BJ (cell line): ENCODE data around the gene CCL27. TPM values are rescaled to one million over a fixed set of nuclear protein-coding genes. Genes with fewer than 3 reads are reported as not detected.

Experiments used
- CTCF ChIA-PET: fragments of 350-600 bp; formaldehyde crosslinking; extraction: SDS; loops from one replicate; lab custom pipeline; 2021; ENCODE audit warnings: antibody characterized with exemption, inconsistent platforms; lab: Yijun Ruan, JAX
- POLR2A ChIA-PET: fragments of 300-600 bp; sonication (Branson Sonifier 250); formaldehyde crosslinking; extraction: SDS; loops from one replicate; lab custom pipeline; 2021; ENCODE audit warnings: antibody characterized with exemption; lab: Charles Lee
- DNase-seq: peaks from one replicate; pipeline ENCODE4 v3.0.0-alpha.2; 2011; ENCODE audit warnings: low read depth
- H3K27me3 ChIP-seq: 2 replicates; pipeline ENCODE4 v1.6.0; 2011; ENCODE audit warnings: low read length; ENCODE audit not compliant: control insufficient read depth, insufficient read depth
- H3K36me3 ChIP-seq: 2 replicates; pipeline ENCODE4 v1.5.1; 2011; ENCODE audit warnings: low read length; ENCODE audit not compliant: control insufficient read depth, insufficient read depth
- H3K4me3 ChIP-seq: 2 replicates; pipeline ENCODE4 v1.5.1; 2011; ENCODE audit warnings: low read depth, mild to moderate bottlenecking, control low read depth, low read length
- CTCF ChIP-seq: IDR thresholded peaks from 2 replicates; pipeline ENCODE4 v1.5.1; 2011; ENCODE audit warnings: low read depth, mild to moderate bottlenecking, control low read depth, inconsistent platforms, low read length, moderate library complexity; ENCODE audit not compliant: insufficient read depth
- polyA plus RNA-seq: library from polyadenylated mRNA; depleted of rRNA; stranded (reverse); fragments of >200 nt; gene quantifications from 2 replicates; pipeline ENCODE4 v1.2.3, GENCODE V29; 2011

Gene CCL27
- polyA plus RNA-seq, 1 experiment, result 0.12 TPM

DNA sequence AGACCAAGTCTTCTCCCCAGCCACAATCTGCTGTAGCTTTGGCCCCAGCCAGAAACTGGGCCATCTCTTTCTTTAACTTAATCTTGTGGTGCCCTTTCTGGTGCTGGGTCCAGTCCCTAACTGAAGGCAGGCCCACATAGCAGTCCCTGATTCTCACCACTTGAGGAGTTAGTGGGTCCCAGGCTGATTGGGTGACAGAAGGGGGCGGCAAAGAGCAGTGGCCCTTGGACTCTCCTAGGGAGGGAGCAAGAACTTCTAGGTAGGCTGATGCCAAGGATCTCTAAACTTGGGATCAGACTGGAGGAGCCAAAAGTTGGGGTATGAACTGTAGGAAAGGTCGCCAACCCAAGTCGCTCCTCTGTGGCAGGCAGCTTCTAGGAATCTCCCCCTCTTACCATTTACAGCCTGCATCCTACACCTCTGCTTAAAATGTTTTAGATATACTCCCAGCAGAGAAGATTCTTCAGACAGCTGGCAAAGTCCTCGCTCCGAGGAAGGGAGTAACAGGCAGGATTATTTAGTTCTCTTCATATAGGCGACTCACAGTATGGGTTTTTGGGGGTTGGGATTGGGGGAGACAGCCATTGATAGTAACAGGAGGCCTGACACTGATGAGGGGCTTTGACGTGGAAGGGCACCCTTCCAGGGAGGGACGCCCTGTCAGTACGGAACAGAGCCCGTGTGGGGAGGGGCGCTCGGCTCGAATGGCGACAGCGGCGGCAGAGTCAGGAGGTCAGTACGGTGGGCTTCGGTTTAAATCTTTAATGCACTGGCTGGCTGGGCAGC lies 2.0 kb upstream of the CCL27 start:
- Histone ChIP-seq H3K27me3 (no peaks in the 10 kb centered on the region), H3K36me3 (peaks cover 8% of the 10 kb centered on the region), H3K4me3 (peak overlapping the region; percentile 93)
- peak; percentile 100 for TF ChIP-seq CTCF
- no peak for DNase-seq
- POLR2A ChIA-PET, result interaction anchor here (1.2 kb wide), 1 partner anchor 11 kb away, joined by 6 read pairs; no protein-coding TSS in a partner anchor
- CTCF ChIA-PET, result interaction anchor here (0.7 to 3.0 kb wide), 20 partner anchors 10 to 947 kb away, joined by 3 to 42 read pairs (median 5); partner anchors contain the start of genes GALT, IL11RA and SIGMAR1

DNA sequence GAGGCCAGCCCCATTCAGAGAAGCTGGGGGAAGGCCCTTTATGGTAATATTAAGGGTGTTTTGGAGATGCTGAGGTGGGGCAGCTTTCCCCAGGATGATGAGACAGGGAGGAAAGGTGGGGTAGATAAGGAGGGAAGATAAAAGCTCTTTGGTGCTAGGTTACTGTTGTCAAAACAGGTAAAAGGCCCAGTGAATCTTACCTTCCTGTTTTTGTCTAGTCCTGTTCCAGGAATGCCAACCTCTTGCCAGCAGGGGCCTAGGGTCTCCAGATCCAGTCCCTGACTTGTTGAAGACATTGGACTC lies 797 bp upstream of the CCL27 start:
- no peak for DNase-seq
- Histone ChIP-seq H3K36me3 (peaks cover 7% of the 10 kb centered on the region), H3K27me3 (no peaks in the 10 kb centered on the region), H3K4me3 (no peak overlapping the region)
- ChIA-PET POLR2A (no interaction called here), CTCF (interaction anchor here (0.8 to 3.0 kb wide), 13 partner anchors 8 to 46 kb away, joined by 3 to 42 read pairs (median 5); partner anchors contain the start of genes GALT, IL11RA and SIGMAR1)
- TF ChIP-seq CTCF, result no peak

DNA sequence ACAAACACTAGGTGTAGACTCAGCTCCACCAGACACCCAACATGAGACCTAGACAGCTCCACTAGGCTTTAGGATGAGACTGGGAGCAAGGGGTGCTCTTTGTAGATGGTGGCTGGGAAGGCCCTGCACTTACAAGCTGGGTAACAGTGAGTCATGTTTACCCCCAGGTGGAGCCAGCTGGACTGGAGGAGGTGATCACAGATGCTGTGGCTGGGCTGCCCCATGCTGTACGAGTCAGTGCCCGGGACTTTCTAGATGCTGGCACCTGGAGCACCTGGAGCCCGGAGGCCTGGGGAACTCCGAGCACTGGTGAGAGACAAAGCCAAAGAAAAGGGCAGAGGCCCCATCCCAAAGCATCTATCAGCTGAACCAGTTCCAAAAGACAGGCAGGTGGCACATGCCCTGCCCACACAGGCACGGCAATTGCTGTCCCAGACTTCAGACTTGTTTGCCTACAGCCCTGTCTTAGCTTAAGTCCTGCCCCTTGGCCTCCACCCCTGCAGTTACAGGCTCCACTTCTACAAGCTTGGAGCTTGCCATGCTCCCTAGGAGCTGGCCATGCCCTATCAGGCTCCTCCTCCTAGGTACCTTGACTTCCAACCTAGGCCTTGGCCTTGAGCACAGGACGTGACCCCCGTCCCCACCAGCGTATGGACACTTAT lies 2.7 kb downstream of the CCL27 start:
- Histone ChIP-seq H3K4me3 (no peak overlapping the region), H3K36me3 (peaks cover 4% of the 10 kb centered on the region), H3K27me3 (no peaks in the 10 kb centered on the region)
- no peak for TF ChIP-seq CTCF
- CTCF ChIA-PET, result interaction anchor here (1.0 to 3.4 kb wide), 5 partner anchors 12 to 43 kb away, joined by 3 to 9 read pairs (median 4); partner anchors contain the start of gene GALT
- DNase-seq, result no peak
- POLR2A ChIA-PET, result no interaction called here

DNA sequence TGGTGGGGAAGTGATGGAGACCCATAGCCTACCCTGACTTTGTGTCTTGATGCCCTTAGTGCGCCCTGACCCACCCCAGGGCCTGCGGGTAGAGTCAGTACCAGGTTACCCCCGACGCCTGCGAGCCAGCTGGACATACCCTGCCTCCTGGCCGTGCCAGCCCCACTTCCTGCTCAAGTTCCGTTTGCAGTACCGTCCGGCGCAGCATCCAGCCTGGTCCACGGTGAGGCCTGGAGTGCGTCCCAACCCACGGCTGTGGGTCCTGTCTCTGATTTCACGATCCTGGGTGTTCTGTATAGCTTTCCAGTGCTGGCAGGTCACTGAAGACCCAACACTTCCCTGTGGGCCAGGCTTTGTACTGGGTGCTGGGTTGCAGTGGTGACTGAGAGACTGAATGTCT lies 4.0 kb downstream of the CCL27 start:
- DNase-seq, result no peak
- Histone ChIP-seq H3K4me3 (no peak overlapping the region), H3K36me3 (peaks cover 4% of the 10 kb centered on the region), H3K27me3 (no peaks in the 10 kb centered on the region)
- ChIA-PET CTCF (interaction anchor here (0.5 to 1.8 kb wide), 2 partner anchors 44 to 393 kb away, joined by 3 to 5 read pairs; no protein-coding TSS in a partner anchor), POLR2A (no interaction called here)
- no peak for TF ChIP-seq CTCF

DNA sequence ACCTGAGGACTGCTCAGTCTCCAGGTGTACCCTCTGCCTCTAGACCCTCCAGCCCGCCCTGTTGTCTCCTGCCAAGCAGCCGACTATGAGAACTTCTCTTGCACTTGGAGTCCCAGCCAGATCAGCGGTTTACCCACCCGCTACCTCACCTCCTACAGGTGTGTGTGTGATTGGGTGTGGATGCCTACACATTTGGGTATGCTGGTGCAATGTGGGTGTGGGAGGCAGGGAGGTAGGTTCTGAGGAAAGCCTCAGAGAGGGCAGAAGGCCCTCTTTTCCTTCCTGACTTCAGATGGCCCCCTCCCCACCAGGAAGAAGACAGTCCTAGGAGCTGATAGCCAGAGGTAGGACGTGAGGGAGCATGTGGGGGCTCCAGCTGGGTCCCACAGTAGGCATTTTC lies 5.5 kb downstream of the CCL27 start:
- H3K27me3 ChIP-seq, result no peaks in the 10 kb centered on the region
- DNase-seq, result no peak
- H3K4me3 ChIP-seq, result no peak overlapping the region
- TF ChIP-seq CTCF, result no peak
- CTCF ChIA-PET, result interaction anchor here (0.7 to 4.2 kb wide), 4 partner anchors 7 to 66 kb away, joined by 3 to 42 read pairs (median 6); partner anchors contain the start of gene GALT
- H3K36me3 ChIP-seq, result peaks cover 4% of the 10 kb centered on the region
- POLR2A ChIA-PET, result no interaction called here
